ENCODE measurements around the gene EOLA1. TPM values are rescaled to one million over a fixed set of nuclear protein-coding genes. Genes with fewer than 3 reads are reported as not detected.
"Not testable (repeated sequence)": the region's sequence is repeated elsewhere in the genome, so short reads cannot be mapped to it uniquely, and the experiment has no call there.

EOLA1 gene
- total RNA-seq, 1 experiment from 2014 or later = 24.7 TPM

GRCh38 chrX:149595943-149596342, 55.1 kb downstream of the EOLA1 start:
- DNase-seq (ENCODE audit: low spot score) = not testable (repeated sequence)

Other genes starting within 250 kb of the EOLA1 start
- gene IDS, start 35.7 kb upstream of the EOLA1 start, total RNA-seq (2014; rRNA removed; shearing (Covaris generic)) = 51.1 and 53.2 TPM in 2 replicates
- not detected in 2 replicates for gene HSFX3, start 8.9 kb downstream of the EOLA1 start, total RNA-seq (2014; rRNA removed; shearing (Covaris generic))
- not detected in 2 replicates for gene MAGEA9B, start 46.4 kb downstream of the EOLA1 start, total RNA-seq (2014; rRNA removed; shearing (Covaris generic))
- gene HSFX2, start 54.3 kb downstream of the EOLA1 start, total RNA-seq (2014; rRNA removed; shearing (Covaris generic)) = 0.70 TPM in 1 of 2 replicates, not detected in the other
- 12.3 and 25.0 TPM in 2 replicates for gene TMEM185A, start 90.8 kb downstream of the EOLA1 start, total RNA-seq (2014; rRNA removed; shearing (Covaris generic))
- not detected in 2 replicates for gene MAGEA11, start 171.0 kb downstream of the EOLA1 start, total RNA-seq (2014; rRNA removed; shearing (Covaris generic))
- gene HSFX1, start 233.1 kb downstream of the EOLA1 start, total RNA-seq (2014; rRNA removed; shearing (Covaris generic)) = 0.26 and 0.86 TPM in 2 replicates
- not detected in 2 replicates for gene MAGEA9, start 240.9 kb downstream of the EOLA1 start, total RNA-seq (2014; rRNA removed; shearing (Covaris generic))

All from HT-29 (cell line).